GM23338 (cell line): Measurements from ENCODE around the gene CCAR1. TPM values are rescaled to one million over a fixed set of nuclear protein-coding genes. Genes with fewer than 3 reads are reported as not detected.

ENCODE experiments used
- ATAC-seq: fragments of 200-7000 bp; cut with Tn5 transposase; 3 replicates; pipeline ENCODE4 v1.9.1; 2020
- DNase-seq: peaks from one replicate; pipeline ENCODE4 v3.0.0-alpha.2; 2015; ENCODE audit warnings: low spot score
- H2AFZ ChIP-seq: fragments of 200-600 bp; sonication (generic); 2 replicates; pipeline ENCODE4 v1.8.0; 2016; ENCODE audit warnings: antibody characterized with exemption, mild to moderate bottlenecking, moderate library complexity
- H3F3A ChIP-seq: fragments of 200-600 bp; sonication (generic); replicated peaks from 2 replicates; pipeline ENCODE4 v1.8.0; 2017; ENCODE audit warnings: antibody characterized with exemption, mixed run types, low read depth
- H3K27ac ChIP-seq: fragments of 200-600 bp; sonication (generic); 2 replicates; pipeline ENCODE4 v1.6.1; 2016; ENCODE audit warnings: low read depth
- H3K27me3 ChIP-seq: fragments of 200-600 bp; sonication (generic); 2 replicates; pipeline ENCODE4 v1.8.0; 2016; ENCODE audit warnings: mild to moderate bottlenecking, mixed run types, moderate library complexity; ENCODE audit not compliant: insufficient read depth
- H3K36me3 ChIP-seq: fragments of 200-600 bp; sonication (generic); 2 replicates; pipeline ENCODE4 v1.8.0; 2016; ENCODE audit warnings: mild to moderate bottlenecking; ENCODE audit not compliant: insufficient read depth
- H3K4me1 ChIP-seq: fragments of 200-600 bp; sonication (generic); 2 replicates; pipeline ENCODE4 v1.8.0; 2016; ENCODE audit warnings: mild to moderate bottlenecking, moderate library complexity; ENCODE audit not compliant: insufficient read depth
- H3K4me2 ChIP-seq: fragments of 200-600 bp; sonication (generic); 2 replicates; pipeline ENCODE4 v1.7.1; 2017; ENCODE audit warnings: mixed run types
- H3K4me3 ChIP-seq: fragments of 200-600 bp; sonication (generic); 2 replicates; pipeline ENCODE4 v1.6.1; 2016; ENCODE audit warnings: mixed run types
- H3K79me2 ChIP-seq: fragments of 200-600 bp; sonication (generic); replicated peaks from 2 replicates; pipeline ENCODE4 v1.8.0; 2017; ENCODE audit warnings: mild to moderate bottlenecking; ENCODE audit not compliant: insufficient read depth
- H3K9me2 ChIP-seq: fragments of 200-600 bp; sonication (generic); 2 replicates; pipeline ENCODE4 v1.8.0; 2017; ENCODE audit not compliant: insufficient read depth
- H4K20me1 ChIP-seq: fragments of 200-600 bp; sonication (generic); replicated peaks from 2 replicates; pipeline ENCODE4 v1.8.0; 2017; ENCODE audit warnings: mild to moderate bottlenecking; ENCODE audit not compliant: insufficient read depth
- H3K27ac Mint-ChIP-seq: 2 replicates; pipeline ENCODE4 v1.8.0; 2020; ENCODE audit warnings: inconsistent platforms, mild to moderate bottlenecking, moderate library complexity, mixed read lengths
- H3K27me3 Mint-ChIP-seq: 3 replicates; pipeline ENCODE4 v1.8.0; 2022; ENCODE audit warnings: low read depth, mild to moderate bottlenecking, moderate library complexity, mixed read lengths, inconsistent platforms; ENCODE audit not compliant: insufficient read depth, poor library complexity
- H3K36me3 Mint-ChIP-seq: 3 replicates; pipeline ENCODE4 v1.8.0; 2021; ENCODE audit warnings: low read depth, mild to moderate bottlenecking, inconsistent platforms, moderate library complexity, mixed read lengths
- H3K4me1 Mint-ChIP-seq: 3 replicates; pipeline ENCODE4 v1.8.0; 2020; ENCODE audit warnings: mild to moderate bottlenecking, inconsistent platforms, mixed read lengths
- H3K4me3 Mint-ChIP-seq: 3 replicates; pipeline ENCODE4 v1.8.0; 2021; ENCODE audit warnings: moderate library complexity, mild to moderate bottlenecking, inconsistent platforms, mixed read lengths
- H3K9me3 Mint-ChIP-seq: 3 replicates; pipeline ENCODE4 v1.8.0; 2020; ENCODE audit warnings: moderate library complexity, mild to moderate bottlenecking, inconsistent platforms, mixed read lengths
- CREB1 ChIP-seq: fragments of 250-450 bp; sonication (Bioruptor Pico); IDR thresholded peaks from 2 replicates; pipeline ENCODE4 v1.5.0; 2020; ENCODE audit warnings: low read depth, mild to moderate bottlenecking, moderate library complexity
- EZH2 ChIP-seq: fragments of 200-600 bp; sonication (generic); IDR thresholded peaks from one replicate; pipeline ENCODE4 v1.8.0; 2017; ENCODE audit warnings: antibody characterized with exemption, mild to moderate bottlenecking, low read depth; ENCODE audit not compliant: unreplicated experiment
- EZH2phosphoT487 ChIP-seq: fragments of 200-600 bp; sonication (generic); IDR thresholded peaks from one replicate; pipeline ENCODE4 v1.8.1; 2018; ENCODE audit warnings: antibody characterized with exemption; ENCODE audit not compliant: unreplicated experiment
- JUNB ChIP-seq: IDR thresholded peaks from one replicate; pipeline ENCODE4 v1.6.1; 2016; ENCODE audit warnings: antibody characterized with exemption; ENCODE audit not compliant: unreplicated experiment
- NANOG ChIP-seq: IDR thresholded peaks from 2 replicates; pipeline ENCODE4 v1.6.1; 2016; ENCODE audit warnings: antibody characterized with exemption, borderline replicate concordance
- POLR2AphosphoS5 ChIP-seq: IDR thresholded peaks from 2 replicates; pipeline ENCODE4 v1.6.1; 2016; ENCODE audit warnings: antibody characterized with exemption, low read depth
- STAT1 ChIP-seq: IDR thresholded peaks from one replicate; pipeline ENCODE4 v1.6.1; 2016; ENCODE audit warnings: antibody characterized with exemption; ENCODE audit not compliant: unreplicated experiment
- ZNF114 ChIP-seq: fragments of 250-450 bp; sonication (Bioruptor Pico); IDR thresholded peaks from 2 replicates; pipeline ENCODE4 v1.5.0; 2020; ENCODE audit warnings: mild to moderate bottlenecking, moderate library complexity
- ZNF331 ChIP-seq: fragments of 250-450 bp; sonication (Bioruptor Pico); IDR thresholded peaks from 2 replicates; pipeline ENCODE4 v1.5.0; 2020; ENCODE audit warnings: low read depth, mild to moderate bottlenecking, moderate library complexity
- polyA plus RNA-seq: library from polyadenylated mRNA; unstranded; fragments of >200 nt; fragmentation: Nextera tagmentation; extraction: Ambion mirVana; gene quantifications from 2 replicates; pipeline ENCODE4 v1.2.1, GENCODE V29; 2016
- total RNA-seq: library from RNA; depleted of rRNA; stranded (reverse); fragments of >200 nt; shearing (Covaris generic); gene quantifications from 2 replicates; pipeline ENCODE4 v1.2.3, GENCODE V29; 2014
- TF ChIP-seq, protein P1 (sequence below): IDR thresholded peaks from one replicate; pipeline ENCODE4 v1.6.1; 2018; ENCODE audit warnings: antibody characterized with exemption; ENCODE audit not compliant: unreplicated experiment
- TF ChIP-seq, protein P2 (sequence below): IDR thresholded peaks from 2 replicates; pipeline ENCODE4 v1.6.1; 2016; ENCODE audit warnings: antibody characterized with exemption
- TF ChIP-seq, protein P3 (sequence below), 2 experiments: fragments of 200-600 bp in 1 of 2; sonication (generic) in 1 of 2; conservative IDR thresholded peaks; 2 replicates each; pipeline versions ENCODE4 v1.5.1 to v1.6.1; 2016 to 2017; ENCODE audit warnings: antibody characterized with exemption in 2 of 2, low read depth in 2 of 2, mild to moderate bottlenecking in 2 of 2, moderate library complexity in 1 of 2
- TF ChIP-seq, protein P4 (sequence below): fragments of 250-450 bp; sonication (Bioruptor Pico); IDR thresholded peaks from 2 replicates; pipeline ENCODE4 v1.5.0; 2020; ENCODE audit warnings: mild to moderate bottlenecking, moderate library complexity

The CCAR1 gene
- total and polyA plus RNA-seq, 2 experiments from 2014 or later: 118 to 121 TPM

DNA sequence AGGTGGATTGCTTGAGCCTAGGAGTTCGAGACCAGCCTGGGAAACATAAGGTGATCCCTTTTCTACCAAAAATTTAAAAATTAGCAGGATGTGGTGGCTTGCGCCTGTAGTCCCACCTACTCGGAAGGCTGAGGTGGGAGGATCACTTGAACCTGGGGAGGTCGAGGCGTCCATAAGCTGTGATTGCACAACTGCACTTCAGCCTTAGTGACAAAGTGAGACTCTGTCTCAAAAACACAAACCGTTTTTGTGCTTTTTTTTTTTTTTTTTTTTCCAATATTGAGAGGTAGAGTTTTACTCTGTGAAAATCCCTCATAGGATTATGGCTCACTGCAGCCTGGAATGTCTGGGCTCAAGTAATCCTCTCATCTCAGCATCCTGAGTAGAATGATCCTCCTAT, 14.1 kb downstream of the CCAR1 start:
- Mint-ChIP-seq H3K27ac (no peak overlapping the region), H3K36me3 (peaks cover 94% of the 10 kb centered on the region), H3K27me3 (no peaks in the 10 kb centered on the region), H3K4me1 (no peaks in the 10 kb centered on the region), H3K9me3 (no peaks in the 10 kb centered on the region), H3K4me3 (no peak overlapping the region)
- ATAC-seq (no peak), DNase-seq (no peak)
- H3K9me2 ChIP-seq: no peaks in the 10 kb centered on the region
- peaks cover 54% of the 10 kb centered on the region for H4K20me1 ChIP-seq
- H3K27ac ChIP-seq: no peak overlapping the region
- TF ChIP-seq EZH2phosphoT487 (no peak), EZH2 (no peak), POLR2AphosphoS5 (no peak), JUNB (no peak), CREB1 (CRISPR knock-in tag) (no peak), ZNF114 (CRISPR knock-in tag) (no peak), STAT1 (no peak), ZNF331 (CRISPR knock-in tag) (no peak), NANOG (no peak)
- TF ChIP-seq, protein P1, sequence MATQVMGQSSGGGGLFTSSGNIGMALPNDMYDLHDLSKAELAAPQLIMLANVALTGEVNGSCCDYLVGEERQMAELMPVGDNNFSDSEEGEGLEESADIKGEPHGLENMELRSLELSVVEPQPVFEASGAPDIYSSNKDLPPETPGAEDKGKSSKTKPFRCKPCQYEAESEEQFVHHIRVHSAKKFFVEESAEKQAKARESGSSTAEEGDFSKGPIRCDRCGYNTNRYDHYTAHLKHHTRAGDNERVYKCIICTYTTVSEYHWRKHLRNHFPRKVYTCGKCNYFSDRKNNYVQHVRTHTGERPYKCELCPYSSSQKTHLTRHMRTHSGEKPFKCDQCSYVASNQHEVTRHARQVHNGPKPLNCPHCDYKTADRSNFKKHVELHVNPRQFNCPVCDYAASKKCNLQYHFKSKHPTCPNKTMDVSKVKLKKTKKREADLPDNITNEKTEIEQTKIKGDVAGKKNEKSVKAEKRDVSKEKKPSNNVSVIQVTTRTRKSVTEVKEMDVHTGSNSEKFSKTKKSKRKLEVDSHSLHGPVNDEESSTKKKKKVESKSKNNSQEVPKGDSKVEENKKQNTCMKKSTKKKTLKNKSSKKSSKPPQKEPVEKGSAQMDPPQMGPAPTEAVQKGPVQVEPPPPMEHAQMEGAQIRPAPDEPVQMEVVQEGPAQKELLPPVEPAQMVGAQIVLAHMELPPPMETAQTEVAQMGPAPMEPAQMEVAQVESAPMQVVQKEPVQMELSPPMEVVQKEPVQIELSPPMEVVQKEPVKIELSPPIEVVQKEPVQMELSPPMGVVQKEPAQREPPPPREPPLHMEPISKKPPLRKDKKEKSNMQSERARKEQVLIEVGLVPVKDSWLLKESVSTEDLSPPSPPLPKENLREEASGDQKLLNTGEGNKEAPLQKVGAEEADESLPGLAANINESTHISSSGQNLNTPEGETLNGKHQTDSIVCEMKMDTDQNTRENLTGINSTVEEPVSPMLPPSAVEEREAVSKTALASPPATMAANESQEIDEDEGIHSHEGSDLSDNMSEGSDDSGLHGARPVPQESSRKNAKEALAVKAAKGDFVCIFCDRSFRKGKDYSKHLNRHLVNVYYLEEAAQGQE: no peak
- TF ChIP-seq, protein P2, sequence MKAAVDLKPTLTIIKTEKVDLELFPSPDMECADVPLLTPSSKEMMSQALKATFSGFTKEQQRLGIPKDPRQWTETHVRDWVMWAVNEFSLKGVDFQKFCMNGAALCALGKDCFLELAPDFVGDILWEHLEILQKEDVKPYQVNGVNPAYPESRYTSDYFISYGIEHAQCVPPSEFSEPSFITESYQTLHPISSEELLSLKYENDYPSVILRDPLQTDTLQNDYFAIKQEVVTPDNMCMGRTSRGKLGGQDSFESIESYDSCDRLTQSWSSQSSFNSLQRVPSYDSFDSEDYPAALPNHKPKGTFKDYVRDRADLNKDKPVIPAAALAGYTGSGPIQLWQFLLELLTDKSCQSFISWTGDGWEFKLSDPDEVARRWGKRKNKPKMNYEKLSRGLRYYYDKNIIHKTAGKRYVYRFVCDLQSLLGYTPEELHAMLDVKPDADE: no peak
- TF ChIP-seq, protein P3, sequence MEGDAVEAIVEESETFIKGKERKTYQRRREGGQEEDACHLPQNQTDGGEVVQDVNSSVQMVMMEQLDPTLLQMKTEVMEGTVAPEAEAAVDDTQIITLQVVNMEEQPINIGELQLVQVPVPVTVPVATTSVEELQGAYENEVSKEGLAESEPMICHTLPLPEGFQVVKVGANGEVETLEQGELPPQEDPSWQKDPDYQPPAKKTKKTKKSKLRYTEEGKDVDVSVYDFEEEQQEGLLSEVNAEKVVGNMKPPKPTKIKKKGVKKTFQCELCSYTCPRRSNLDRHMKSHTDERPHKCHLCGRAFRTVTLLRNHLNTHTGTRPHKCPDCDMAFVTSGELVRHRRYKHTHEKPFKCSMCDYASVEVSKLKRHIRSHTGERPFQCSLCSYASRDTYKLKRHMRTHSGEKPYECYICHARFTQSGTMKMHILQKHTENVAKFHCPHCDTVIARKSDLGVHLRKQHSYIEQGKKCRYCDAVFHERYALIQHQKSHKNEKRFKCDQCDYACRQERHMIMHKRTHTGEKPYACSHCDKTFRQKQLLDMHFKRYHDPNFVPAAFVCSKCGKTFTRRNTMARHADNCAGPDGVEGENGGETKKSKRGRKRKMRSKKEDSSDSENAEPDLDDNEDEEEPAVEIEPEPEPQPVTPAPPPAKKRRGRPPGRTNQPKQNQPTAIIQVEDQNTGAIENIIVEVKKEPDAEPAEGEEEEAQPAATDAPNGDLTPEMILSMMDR (conservative IDR thresholded peaks at IDR 0.05; ENCODE audit: low read depth in 2 of 2): no peak
- TF ChIP-seq, protein P4, sequence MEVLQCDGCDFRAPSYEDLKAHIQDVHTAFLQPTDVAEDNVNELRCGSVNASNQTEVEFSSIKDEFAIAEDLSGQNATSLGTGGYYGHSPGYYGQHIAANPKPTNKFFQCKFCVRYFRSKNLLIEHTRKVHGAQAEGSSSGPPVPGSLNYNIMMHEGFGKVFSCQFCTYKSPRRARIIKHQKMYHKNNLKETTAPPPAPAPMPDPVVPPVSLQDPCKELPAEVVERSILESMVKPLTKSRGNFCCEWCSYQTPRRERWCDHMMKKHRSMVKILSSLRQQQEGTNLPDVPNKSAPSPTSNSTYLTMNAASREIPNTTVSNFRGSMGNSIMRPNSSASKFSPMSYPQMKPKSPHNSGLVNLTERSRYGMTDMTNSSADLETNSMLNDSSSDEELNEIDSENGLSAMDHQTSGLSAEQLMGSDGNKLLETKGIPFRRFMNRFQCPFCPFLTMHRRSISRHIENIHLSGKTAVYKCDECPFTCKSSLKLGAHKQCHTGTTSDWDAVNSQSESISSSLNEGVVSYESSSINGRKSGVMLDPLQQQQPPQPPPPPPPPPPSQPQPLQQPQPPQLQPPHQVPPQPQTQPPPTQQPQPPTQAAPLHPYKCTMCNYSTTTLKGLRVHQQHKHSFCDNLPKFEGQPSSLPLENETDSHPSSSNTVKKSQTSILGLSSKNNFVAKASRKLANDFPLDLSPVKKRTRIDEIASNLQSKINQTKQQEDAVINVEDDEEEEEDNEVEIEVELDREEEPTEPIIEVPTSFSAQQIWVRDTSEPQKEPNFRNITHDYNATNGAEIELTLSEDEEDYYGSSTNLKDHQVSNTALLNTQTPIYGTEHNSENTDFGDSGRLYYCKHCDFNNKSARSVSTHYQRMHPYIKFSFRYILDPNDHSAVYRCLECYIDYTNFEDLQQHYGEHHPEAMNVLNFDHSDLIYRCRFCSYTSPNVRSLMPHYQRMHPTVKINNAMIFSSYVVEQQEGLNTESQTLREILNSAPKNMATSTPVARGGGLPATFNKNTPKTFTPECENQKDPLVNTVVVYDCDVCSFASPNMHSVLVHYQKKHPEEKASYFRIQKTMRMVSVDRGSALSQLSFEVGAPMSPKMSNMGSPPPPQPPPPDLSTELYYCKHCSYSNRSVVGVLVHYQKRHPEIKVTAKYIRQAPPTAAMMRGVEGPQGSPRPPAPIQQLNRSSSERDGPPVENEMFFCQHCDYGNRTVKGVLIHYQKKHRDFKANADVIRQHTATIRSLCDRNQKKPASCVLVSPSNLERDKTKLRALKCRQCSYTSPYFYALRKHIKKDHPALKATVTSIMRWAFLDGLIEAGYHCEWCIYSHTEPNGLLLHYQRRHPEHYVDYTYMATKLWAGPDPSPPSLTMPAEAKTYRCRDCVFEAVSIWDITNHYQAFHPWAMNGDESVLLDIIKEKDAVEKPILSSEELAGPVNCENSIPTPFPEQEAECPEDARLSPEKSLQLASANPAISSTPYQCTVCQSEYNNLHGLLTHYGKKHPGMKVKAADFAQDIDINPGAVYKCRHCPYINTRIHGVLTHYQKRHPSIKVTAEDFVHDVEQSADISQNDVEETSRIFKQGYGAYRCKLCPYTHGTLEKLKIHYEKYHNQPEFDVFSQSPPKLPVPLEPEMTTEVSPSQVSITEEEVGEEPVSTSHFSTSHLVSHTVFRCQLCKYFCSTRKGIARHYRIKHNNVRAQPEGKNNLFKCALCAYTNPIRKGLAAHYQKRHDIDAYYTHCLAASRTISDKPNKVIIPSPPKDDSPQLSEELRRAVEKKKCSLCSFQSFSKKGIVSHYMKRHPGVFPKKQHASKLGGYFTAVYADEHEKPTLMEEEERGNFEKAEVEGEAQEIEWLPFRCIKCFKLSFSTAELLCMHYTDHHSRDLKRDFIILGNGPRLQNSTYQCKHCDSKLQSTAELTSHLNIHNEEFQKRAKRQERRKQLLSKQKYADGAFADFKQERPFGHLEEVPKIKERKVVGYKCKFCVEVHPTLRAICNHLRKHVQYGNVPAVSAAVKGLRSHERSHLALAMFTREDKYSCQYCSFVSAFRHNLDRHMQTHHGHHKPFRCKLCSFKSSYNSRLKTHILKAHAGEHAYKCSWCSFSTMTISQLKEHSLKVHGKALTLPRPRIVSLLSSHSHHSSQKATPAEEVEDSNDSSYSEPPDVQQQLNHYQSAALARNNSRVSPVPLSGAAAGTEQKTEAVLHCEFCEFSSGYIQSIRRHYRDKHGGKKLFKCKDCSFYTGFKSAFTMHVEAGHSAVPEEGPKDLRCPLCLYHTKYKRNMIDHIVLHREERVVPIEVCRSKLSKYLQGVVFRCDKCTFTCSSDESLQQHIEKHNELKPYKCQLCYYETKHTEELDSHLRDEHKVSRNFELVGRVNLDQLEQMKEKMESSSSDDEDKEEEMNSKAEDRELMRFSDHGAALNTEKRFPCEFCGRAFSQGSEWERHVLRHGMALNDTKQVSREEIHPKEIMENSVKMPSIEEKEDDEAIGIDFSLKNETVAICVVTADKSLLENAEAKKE (CRISPR knock-in tag): no peak
- H3K27me3 ChIP-seq: no peaks in the 10 kb centered on the region
- no peak overlapping the region for H3K4me3 ChIP-seq
- peaks cover 68% of the 10 kb centered on the region for H3K79me2 ChIP-seq
- H3F3A ChIP-seq: peaks cover 33% of the 10 kb centered on the region
- H3K4me2 ChIP-seq: no peak overlapping the region
- H2AFZ ChIP-seq: no peak overlapping the region
- no peaks in the 10 kb centered on the region for H3K4me1 ChIP-seq
- H3K36me3 ChIP-seq: peaks cover 79% of the 10 kb centered on the region
